Activated T-helper 2 cell treated with anti-CD3 and anti-CD28 coated beads, Interferon-gamma antibody, Interleukin-2, Interleukin-4, amounts not matched to agents 10 μg/mL and 5 μg/mL and 100 μg/mL, durations not matched to agents 14 hours and 24 hours and 36 hours (primary cell): Measurements from ENCODE around the gene WFDC2. TPM values are rescaled to one million over a fixed set of nuclear protein-coding genes. Genes with fewer than 3 reads are reported as not detected.

Experiments
- DNase-seq: peaks from one replicate; pipeline ENCODE4 v3.0.0; 2021; ENCODE audit warnings: low spot score
- H3K27ac Mint-ChIP-seq: one replicate; pipeline ENCODE4 v1.8.0; 2021; ENCODE audit warnings: mixed read lengths
- H3K27me3 Mint-ChIP-seq: one replicate; pipeline ENCODE4 v1.8.0; 2021; ENCODE audit warnings: low read depth, mixed read lengths
- H3K36me3 Mint-ChIP-seq: one replicate; pipeline ENCODE4 v1.8.0; 2021; ENCODE audit warnings: low read depth, mixed read lengths
- H3K4me1 Mint-ChIP-seq: one replicate; pipeline ENCODE4 v1.8.0; 2021; ENCODE audit warnings: low read depth, mixed read lengths
- H3K4me3 Mint-ChIP-seq: one replicate; pipeline ENCODE4 v1.8.0; 2021; ENCODE audit warnings: low read depth, mild to moderate bottlenecking, moderate library complexity, mixed read lengths
- H3K9me3 Mint-ChIP-seq: one replicate; pipeline ENCODE4 v1.8.0; 2021; ENCODE audit warnings: mixed read lengths
- intact Hi-C: fragments of 100-400 bp; cut with micrococcal nuclease; formaldehyde crosslinking; loops from one replicate; pipeline ENCODE4 v1.15.1; 2023
- total RNA-seq: library from RNA; stranded (reverse); gene quantifications from 2 replicates; pipeline ENCODE4 v1.2.3, GENCODE V29; 2022

Gene WFDC2
- total RNA-seq, 1 donor from 2014 or later: not detected

DNA sequence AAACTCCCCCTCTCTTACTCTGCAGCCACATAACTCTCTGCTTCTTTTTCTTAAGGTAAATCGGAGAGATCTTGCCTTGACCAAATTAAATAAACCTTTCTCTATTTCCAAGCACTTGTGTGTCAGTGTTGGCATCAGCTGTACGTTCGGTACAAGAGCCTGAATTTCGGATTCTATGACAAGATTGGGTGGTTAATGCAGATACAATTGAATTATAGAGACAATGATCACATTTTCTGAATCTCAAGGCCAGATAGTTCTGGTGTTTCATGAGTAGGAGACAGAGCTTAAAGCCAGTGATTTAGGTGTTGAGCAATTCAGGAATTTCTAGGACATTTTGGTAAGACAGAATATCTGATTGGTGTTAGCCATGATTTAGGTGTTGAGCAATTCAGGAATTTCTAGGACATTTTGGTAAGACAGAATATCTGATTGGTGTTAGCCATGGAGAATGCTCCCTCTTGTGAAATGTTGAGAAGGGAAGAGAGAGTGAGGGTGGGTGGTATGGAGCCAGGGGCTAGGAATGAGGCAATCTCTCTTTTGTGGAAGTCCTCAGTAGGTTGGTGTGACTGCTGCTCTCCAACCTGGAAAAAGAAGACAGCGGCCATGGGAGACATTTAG lies 40.8 kb downstream of the WFDC2 start:
- H3K27me3 Mint-ChIP-seq: peaks cover 32% of the 10 kb centered on the region
- no peaks in the 10 kb centered on the region for H3K36me3 Mint-ChIP-seq
- peaks cover 14% of the 10 kb centered on the region for H3K4me1 Mint-ChIP-seq
- intact Hi-C loops: no loop called here
- H3K9me3 Mint-ChIP-seq: no peaks in the 10 kb centered on the region
- H3K27ac Mint-ChIP-seq: no peak overlapping the region
- DNase-seq: no peak
- no peak overlapping the region for H3K4me3 Mint-ChIP-seq

DNA sequence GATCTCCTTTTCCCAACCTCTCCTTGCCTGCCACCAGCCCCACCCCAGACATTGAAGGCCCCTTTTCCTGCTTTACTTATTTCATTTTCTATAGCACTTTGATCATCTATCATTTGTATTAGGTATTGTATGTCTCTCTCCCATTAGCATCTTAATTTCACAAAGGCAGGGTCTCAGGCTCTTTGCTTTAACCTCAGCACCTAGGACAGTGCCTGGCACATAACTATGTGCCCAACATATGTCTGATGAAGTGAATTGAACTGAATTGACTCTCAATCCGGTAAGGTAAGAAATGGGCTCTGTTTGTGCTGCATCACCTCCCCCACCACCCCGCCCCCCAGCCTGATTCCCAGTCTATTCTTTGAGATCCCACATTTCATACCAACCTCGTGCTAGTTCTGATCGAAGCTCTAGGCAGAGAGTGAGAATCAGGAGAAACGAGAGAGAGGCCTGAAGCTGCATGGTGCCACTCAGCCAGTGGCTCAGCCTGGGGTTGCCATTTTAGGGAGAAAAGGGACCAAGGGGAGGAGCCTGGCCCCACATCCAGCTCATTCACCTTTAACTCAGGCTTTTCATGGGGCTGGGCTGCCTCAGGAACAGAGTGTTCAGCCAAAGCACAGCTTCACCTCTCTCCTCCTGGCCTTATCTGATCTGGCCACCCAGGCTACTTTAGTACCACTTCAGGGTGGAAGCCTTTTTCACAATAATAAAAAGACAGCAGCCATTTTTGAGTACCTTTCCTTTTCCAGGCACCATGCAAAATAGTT lies 45.8 kb downstream of the WFDC2 start, which contains the start of gene SPINT3:
Gene SPINT3, minus strand, starts transcription at position 476 of the 767 bp plus-strand sequence. Its CDS starts 14 bp downstream, at position 462.
- Mint-ChIP-seq H3K27me3 (peaks cover 27% of the 10 kb centered on the region), H3K27ac (no peak within 1 kb of the TSS), H3K4me1 (no peaks in the 10 kb centered on the region)

DNA sequence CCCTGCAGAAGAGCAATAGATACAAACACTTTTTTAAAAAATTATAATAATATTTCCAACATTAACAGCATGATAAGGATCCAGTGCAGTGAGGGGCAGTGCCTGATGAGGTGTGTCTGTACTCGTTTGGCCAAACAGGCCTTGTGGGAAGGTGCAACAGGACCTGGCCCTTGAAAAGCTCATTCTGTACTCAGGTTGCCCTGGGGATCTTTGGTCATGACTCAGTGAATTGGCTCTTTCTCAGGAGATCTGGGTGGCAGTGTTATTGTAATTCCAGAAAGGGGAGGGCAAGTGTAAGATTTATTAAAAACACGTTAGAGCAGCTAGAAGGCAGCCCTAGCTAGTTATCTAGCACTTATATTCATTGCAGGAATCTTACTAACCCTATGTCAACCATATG lies 48.7 kb downstream of the WFDC2 start:
- no peaks in the 10 kb centered on the region for H3K36me3 Mint-ChIP-seq
- no peak overlapping the region for H3K27ac Mint-ChIP-seq
- H3K27me3 Mint-ChIP-seq: peaks cover 22% of the 10 kb centered on the region
- no peak for DNase-seq
- intact Hi-C loops: no loop called here
- no peaks in the 10 kb centered on the region for H3K4me1 Mint-ChIP-seq
- H3K4me3 Mint-ChIP-seq: no peak overlapping the region
- no peaks in the 10 kb centered on the region for H3K9me3 Mint-ChIP-seq

More for the DNA sequence above, 45.8 kb downstream of the WFDC2 start, which contains the start of gene SPINT3:
- no peaks in the 10 kb centered on the region for H3K36me3 Mint-ChIP-seq
- intact Hi-C loops: no loop called here
- H3K4me3 Mint-ChIP-seq: no peak within 1 kb of the TSS
- no peak for DNase-seq
- no peaks in the 10 kb centered on the region for H3K9me3 Mint-ChIP-seq

DNA sequence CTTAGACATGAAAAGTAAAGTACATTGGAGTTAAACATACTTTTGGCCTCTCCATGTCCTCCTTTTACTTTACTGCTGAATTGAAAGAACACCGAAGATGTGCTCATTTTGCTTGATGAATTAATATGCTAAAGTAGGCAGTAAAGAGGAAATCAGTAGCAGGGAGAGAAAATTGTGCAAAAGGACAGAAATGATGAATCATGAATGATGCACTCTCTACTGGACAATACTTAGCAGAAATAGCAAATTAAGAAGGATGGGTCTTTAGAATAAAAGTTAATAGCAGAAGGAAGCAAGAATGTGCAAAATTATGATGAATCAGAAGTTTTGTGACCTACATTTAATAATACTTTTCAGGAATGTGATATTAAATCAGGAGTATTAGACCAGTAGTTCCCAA lies 54.3 kb downstream of the WFDC2 start:
- H3K4me3 Mint-ChIP-seq: no peak overlapping the region
- DNase-seq: no peak
- no peaks in the 10 kb centered on the region for H3K36me3 Mint-ChIP-seq
- peaks cover 21% of the 10 kb centered on the region for H3K27me3 Mint-ChIP-seq
- H3K27ac Mint-ChIP-seq: no peak overlapping the region
- intact Hi-C loops: no loop called here
- H3K9me3 Mint-ChIP-seq: no peaks in the 10 kb centered on the region
- no peaks in the 10 kb centered on the region for H3K4me1 Mint-ChIP-seq

DNA sequence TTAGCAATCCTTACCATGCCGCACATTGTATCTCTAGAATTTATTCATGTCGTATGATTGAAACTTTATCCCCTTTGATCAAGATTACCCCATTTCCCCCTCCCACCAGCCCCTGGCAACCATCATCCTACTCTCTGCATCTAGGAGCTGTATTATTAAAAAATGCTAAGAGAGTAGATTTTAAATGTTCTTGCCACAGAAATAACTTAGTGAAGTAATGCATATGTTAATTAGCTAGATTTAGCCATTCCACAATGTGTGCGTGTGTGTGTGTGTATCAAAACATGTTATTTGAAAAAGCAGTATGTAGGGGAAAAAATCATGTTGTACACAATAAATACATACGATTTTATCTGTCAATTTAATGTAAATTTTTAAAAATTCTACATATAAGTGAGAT lies 57.7 kb downstream of the WFDC2 start:
- no peak overlapping the region for H3K4me3 Mint-ChIP-seq
- intact Hi-C loops: no loop called here
- no peaks in the 10 kb centered on the region for H3K36me3 Mint-ChIP-seq
- H3K27ac Mint-ChIP-seq: no peak overlapping the region
- no peak for DNase-seq
- H3K27me3 Mint-ChIP-seq: peaks cover 22% of the 10 kb centered on the region
- no peaks in the 10 kb centered on the region for H3K4me1 Mint-ChIP-seq
- no peaks in the 10 kb centered on the region for H3K9me3 Mint-ChIP-seq

Other genes starting within 250 kb of the WFDC2 start
- not detected in 2 replicates for gene SEMG2, start 248.4 kb upstream of the WFDC2 start, total RNA-seq
- gene SLPI, start 215.2 kb upstream of the WFDC2 start, total RNA-seq: not detected in 2 replicates
- gene RBPJL, start 162.9 kb upstream of the WFDC2 start, total RNA-seq: not detected in 2 replicates
- 0.39 and 0.64 TPM in 2 replicates for gene MATN4, start 161.5 kb upstream of the WFDC2 start, total RNA-seq
- gene SDC4, start 121.3 kb upstream of the WFDC2 start, total RNA-seq: 133 and 136 TPM in 2 replicates
- 16.8 and 20.1 TPM in 2 replicates for gene SYS1, start 106.6 kb upstream of the WFDC2 start, total RNA-seq
- not detected in 2 replicates for gene TP53TG5, start 91.4 kb upstream of the WFDC2 start, total RNA-seq
- gene DBNDD2, start 61.5 kb upstream of the WFDC2 start, total RNA-seq: 12.3 and 12.8 TPM in 2 replicates
- gene PIGT, start 53.6 kb upstream of the WFDC2 start, total RNA-seq: 72.5 and 72.7 TPM in 2 replicates
- not detected in 2 replicates for gene SPINT3, start 45.9 kb downstream of the WFDC2 start, total RNA-seq
- gene WFDC6, start 69.7 kb downstream of the WFDC2 start, total RNA-seq: not detected in 2 replicates
- gene EPPIN, start 77.6 kb downstream of the WFDC2 start, total RNA-seq: not detected in 2 replicates
- not detected in 2 replicates for gene WFDC8, start 109.5 kb downstream of the WFDC2 start, total RNA-seq
- gene WFDC10A, start 160.0 kb downstream of the WFDC2 start, total RNA-seq: not detected in 2 replicates
- gene WFDC9, start 161.5 kb downstream of the WFDC2 start, total RNA-seq: not detected in 2 replicates
- gene WFDC11, start 200.5 kb downstream of the WFDC2 start, total RNA-seq: not detected in 2 replicates
- not detected in 2 replicates for gene WFDC13, start 232.3 kb downstream of the WFDC2 start, total RNA-seq
- gene WFDC10B, start 235.3 kb downstream of the WFDC2 start, total RNA-seq: not detected in 2 replicates